Head of caudate nucleus (tissue), 42 donors: ENCODE data around the gene CYP21A2.

ENCODE experiments used
- DNase-seq, 42 donors: peaks; one replicate each; pipeline versions ENCODE4 v3.0.0 to v3.0.0-alpha.2; 2020 to 2021; ENCODE audit warnings: mixed read lengths in 7 of 42
- intact Hi-C: fragments of 100-400 bp; cut with DNase I; formaldehyde crosslinking; loops from one replicate; pipeline ENCODE4 v1.15.0; 2022

Gene CYP21A2

GRCh38 chr6:32073613-32074012 is 35.4 kb downstream of the CYP21A2 start:
- DNase-seq = no peak
- intact Hi-C loops = no loop called here

DNA sequence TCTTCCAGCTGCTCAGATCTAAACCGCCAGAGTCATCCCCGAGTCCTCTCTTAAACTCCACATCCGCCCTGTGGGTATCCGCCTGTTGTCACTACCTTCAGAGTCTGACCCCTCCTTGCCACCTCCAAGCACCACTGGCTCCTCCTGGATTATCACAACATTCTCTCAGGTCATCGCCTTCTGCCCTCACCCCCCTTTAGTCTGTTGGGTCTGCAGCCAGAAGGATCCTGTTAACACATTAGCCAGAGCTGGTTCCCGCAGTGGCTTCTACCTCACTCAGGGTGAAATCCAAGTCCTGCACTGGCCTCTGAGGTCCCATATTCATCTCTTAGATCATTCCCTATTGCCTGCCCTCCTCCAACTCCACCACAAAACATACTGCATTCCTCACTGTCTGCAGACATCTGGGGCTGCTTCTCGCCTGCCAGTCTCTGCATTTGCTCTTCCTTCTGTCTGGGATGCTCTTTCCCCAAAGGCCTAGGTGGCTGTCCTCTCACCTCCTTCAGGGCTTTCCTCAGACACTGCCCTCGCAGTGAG is 36.8 kb downstream of the CYP21A2 start:
- intact Hi-C loops = no loop called here
- DNase-seq = no peak

DNA sequence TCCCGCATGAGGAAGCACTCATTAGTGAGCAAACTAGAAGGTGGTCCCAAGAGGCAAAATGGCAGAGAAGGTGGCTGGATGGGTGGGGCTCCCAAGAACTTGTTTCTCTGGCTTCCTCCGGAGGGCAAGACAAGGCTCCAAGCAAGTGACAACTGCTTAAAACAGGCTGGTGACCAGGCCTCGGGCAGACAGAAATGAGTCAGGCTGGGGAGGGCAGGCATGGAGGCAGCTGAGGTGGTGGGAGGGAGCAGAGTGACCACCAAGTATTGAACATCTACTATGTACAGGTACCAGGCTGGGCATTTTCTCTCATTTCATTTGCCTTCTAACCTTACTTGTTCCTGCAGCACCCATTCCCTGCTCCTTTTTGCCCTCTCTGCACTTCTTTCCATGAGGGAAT is 37.6 kb downstream of the CYP21A2 start:
- intact Hi-C loops = no loop called here
- no peak for DNase-seq

GRCh38 chr6:32076321-32076809 is 38.1 kb downstream of the CYP21A2 start:
- intact Hi-C loops = no loop called here
- DNase-seq = no peak

DNA sequence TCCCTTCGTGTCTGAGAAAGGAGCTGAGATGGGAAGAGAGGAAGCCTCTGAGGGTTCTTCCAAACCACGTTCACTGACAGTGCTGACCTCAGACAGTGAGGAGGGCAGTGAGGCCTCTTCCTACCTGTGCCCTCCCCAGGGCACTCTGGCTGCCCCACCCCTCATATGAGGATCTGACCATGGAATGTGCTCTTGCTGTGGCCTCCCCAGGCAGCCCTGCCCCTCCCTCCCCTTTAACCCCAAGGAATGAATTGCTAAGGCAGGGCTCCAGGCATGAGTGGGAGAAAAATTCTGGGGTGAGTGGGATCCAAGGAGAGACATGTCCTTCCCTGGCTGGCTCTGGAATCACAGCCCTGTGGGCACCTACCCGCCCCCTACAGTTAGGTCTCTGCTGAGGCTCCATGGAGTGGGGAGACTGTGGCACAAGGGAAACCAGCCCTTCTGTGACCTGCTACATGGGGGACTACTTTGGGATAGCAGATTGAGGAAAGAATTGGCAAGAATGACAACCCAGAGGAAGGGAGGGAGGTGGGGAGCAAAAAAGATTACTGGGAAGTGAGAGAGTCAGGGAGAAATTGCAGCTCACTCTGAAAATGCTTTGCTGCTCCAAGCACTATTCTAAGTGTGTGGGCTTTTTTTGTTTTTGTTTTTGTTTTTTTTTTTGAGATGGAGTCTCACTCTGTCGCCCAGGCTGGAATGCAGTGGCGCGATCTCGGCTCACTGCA is 41.5 kb downstream of the CYP21A2 start:
- intact Hi-C loops = no loop called here
- DNase-seq = no peak

DNA sequence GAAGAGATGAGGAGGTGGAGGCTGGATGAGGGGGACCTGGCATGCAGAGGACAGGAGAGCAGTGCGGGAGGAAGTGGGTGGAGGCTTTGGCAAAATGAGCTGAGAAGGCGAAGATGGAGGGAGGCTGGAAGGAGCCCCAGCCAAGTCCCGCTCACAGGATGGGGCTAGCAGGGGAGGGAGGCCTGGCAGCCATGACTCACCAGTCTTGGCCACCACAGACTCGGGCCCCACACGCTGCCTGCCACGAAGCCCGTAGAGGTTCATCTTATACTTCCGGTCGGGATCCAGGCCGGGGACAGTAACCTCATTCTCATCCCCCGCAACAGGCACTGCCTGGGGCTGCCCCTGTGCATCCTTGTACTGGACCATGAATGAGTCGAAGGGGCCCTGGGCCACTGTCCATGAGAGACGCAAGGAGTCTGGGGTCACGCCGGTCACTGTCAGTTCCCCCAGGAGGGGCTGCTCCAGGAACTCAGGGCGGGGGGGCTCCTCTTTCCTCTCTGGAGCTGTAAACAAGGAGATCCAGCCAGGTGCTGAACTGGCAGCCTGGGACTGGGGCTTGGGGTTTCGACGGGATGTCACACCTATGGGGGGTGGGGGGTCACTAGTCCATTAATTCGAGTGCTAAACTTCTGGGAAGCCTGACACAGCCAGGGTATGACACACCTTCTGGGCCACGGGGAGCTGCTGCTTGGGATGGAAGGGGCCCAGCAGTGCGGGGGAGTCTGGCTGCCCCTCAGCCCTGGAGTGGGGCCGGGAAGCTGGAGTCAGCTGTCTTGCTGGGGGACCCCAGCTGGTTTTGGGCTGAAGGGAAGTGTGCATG is 43.2 kb downstream of the CYP21A2 start:
- peak in 1 of 42 donors; percentile 52 for DNase-seq
- intact Hi-C loops = no loop called here

DNA sequence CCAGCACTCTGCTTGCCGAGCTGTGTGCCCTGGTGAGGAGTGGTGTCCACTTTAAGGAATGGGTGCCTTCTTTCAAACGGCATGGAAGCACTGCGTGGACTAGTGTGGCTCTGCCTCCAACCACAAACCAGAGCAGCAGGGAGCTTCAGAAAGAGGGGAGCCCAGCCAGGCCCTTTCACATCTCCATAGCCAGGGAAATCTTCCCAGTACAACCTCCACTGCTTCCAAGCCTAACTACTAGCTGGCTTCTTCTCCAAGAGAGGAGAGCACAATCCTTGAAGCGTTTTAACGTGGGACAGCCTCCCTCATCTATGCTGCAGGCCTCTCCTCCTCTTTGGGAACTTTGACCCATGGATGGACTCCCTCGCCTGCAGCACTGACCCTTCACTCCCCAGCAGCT is 44.3 kb downstream of the CYP21A2 start:
- no peak for DNase-seq
- intact Hi-C loops = no loop called here

DNA sequence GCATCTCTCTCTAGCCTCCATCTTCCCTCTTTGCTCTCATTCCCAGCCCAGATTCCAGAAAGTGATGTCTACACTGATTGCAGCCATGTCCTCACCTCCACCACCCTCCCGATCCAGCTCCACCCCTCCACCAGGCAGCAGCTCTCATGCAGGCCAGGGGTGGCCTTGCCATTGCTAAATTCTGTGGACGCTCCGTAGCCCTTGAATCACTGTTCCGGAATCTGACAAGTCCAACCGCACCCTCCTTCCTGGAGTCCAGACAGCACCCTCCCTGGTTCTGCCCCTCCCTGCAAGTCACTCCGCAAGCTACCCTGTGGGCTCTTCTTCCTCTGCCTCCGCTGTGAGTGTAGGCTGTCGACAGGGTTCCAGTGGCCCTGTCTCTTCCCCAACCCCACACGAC is 44.7 kb downstream of the CYP21A2 start:
- no peak for DNase-seq
- intact Hi-C loops = no loop called here

DNA sequence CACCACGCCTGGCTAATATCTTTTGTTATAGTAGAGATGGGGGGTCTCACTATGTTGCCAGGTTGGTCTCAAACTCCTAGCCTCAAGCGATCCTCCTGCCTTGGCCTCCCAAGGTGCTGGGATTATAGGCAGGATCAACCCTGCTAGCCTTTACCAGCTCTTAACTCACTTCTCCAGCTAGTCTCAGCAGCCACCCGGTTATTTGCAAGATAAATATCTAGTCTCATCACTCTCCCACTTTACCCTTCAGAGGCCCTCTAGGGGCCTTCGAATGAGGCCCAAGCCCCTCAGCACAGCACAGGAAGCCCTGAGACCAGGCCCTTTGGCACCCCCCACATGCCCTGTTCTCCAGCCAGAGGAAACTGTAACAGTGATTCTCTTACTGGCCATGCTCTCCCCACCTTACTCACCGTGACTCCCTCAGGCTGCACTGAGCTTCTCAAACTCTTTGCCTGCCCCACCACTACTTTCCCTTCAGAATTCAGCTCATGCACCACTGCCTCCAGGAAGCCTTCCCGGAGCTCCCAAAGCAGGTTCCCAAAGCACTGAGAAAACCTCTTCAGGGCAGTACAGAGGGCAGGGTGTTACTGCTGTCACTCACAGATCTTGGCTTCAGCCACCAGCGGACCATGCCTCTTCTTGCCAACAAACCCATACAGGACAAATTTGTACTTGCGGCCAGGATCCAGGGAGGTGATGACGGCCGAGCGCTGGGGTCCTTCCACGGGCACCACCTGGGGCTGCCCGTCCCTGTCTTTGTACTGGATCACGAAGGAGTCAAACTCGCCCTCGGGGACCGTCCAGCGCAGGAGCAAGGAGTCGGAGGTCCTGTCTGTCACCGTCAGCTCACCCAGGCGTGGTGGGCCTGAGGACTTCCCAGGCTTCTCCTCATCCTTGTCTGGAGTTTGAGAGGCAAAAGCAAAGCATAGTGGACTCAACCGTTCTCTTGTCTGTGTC is 45.9 kb downstream of the CYP21A2 start:
- DNase-seq = no peak
- intact Hi-C loops = no loop called here

GRCh38 chr6:32084780-32085179 is 46.6 kb downstream of the CYP21A2 start:
- DNase-seq = no peak
- intact Hi-C loops = no loop called here

DNA sequence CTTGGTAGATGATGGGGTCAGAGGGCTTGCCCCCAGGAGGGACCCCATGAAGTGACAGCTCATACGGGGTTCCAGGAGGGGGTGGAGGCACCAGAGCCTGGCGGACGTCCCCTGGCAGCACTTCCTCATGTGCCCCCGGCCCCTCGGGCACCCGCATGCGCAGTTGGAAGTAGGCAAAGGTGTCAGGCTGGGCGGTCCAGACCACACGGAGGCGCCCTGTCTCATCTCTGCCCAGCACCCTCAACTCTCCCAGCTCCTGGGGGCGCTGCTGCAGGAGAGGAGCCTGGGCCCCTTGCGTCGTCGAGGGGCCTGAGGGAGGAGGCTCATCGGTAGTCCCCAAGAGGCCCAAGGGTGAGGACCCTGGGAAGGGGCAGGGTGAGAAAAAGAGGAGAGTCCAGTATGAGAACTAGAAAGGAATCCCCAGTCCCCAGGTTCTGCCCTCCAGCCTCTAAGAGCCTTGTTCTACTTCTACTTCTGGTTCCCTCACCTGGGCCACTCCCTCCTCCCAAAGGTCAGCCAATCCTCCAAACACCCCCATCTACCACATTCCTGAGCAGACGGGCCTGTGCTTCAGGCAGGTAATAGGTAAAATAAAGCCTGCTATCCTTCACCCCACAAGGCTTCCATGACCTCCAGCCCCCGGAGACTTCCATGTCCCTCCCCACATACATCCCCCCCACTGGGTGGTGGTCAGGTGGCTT is 47.7 kb downstream of the CYP21A2 start:
- no peak for DNase-seq
- intact Hi-C loops = no loop called here

DNA sequence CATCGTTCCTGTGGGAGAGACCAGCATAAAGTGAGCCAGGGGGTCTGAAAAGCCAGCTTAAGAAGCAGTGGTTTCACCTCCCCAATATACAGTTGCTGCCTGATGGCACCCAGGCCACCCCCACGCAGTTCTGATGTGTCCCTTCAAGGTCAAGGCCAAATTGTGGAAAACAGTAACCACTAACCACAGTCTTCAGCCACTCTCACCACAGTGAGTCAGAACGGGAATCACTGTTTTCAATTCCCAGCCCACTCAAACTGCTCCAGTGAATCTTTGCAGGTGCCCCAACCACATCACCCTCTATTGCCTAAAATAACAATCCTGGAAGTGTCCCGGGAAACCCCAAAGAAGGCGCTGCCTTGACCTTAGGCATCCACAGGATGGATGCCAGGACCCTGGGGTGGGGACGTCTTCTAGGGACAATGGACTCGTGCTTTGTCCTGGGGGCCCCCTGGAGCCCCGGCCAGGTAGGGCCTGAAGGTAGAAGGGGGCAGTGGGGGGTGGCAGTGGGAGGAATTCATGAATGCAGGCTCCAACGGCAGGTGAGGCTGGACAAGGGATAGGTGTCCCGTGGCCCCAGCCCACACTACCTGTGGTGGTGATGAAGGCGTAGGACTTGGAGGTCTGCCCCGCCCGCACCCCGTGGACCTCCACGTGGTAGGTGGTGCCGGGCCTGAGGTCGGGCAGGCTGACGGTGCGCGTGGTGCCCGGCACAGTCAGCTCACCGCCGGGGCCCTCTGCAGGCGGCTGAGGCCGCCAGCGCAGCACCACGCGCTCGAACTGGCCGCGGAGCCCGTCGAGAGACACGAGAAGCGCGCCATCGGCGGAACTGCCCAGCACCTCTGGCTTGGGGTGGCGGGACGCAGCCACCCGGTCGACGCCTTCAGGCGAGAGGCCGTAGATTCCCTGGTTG is 48.7 kb downstream of the CYP21A2 start:
- intact Hi-C loops = no loop called here
- DNase-seq = peak in 1 of 42 donors; percentile 34

GRCh38 chr6:32087574-32088486 is 49.6 kb downstream of the CYP21A2 start:
- DNase-seq = peak in 41 of 42 donors; percentile 15 to 75 (median 47)
- intact Hi-C loops = no loop called here

DNA sequence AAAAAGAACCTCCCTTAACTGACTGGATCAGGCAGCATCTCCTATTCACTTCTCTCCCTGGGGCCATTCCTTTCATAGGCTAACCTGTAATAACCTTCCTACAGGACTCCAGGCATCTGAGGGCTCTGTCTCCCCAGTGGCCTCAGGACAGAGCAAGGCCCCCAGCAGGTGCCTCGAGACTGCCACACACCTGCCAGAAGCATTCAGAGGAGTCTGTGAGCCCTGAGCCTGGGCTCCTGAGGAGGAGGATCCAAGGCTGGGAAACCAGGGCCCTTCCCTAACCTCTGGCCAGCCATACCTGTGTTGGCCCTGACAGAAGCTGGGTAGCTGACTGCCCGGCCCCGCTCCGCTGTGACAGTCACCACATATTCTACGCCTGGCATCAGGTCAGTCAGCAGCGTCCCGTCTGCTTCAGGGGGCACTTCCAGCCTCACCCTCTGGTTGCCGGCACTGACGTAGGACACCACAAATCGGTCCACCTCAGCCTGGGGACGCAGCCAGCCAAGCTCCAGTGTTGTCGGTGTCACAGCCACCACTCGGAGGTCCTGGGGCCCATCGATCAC is 50.4 kb downstream of the CYP21A2 start:
- DNase-seq = no peak
- intact Hi-C loops = no loop called here

DNA sequence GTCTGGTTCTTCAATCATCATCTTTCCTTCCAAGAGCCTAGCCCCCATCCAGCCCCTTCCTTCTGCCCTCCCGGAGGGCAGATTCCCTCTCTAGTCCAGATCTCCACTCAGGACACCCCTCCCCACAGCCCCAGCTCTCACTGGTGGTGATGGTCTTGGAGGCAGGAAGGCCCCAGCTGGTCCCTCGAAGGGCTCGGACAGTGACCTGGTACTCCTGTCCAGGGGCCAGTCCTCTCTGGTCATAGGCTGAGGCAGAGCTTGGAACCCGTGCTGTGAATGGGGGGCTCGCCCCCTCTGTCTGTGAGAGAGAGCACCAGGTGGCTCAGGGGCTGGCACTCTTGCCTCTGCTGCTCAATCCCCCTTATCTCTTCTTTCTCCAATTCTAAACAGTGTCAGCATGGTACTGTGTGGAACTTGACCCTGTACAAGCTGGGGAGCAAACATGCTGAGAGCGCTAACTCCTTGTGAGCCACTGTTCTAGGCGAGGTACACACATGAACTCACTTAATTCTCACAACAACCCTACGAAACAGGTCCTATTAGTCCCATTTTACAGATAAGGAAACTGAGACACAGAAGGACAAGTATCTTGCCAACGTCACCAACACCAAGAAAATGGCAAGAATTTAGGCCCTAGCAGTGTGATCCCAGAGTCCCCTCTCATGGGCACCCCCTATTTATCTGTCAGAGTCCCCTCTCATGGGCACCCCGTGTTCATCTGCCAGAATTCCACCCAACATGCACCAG is 51.0 kb downstream of the CYP21A2 start:
- DNase-seq = no peak

More for the DNA sequence above, 51.0 kb downstream of the CYP21A2 start:
- intact Hi-C loops = no loop called here
